GM19452 (cell line): ENCODE measurements around the gene IL33.

Experiments used
- ATAC-seq: cut with Tn5 transposase; IDR thresholded peaks from one replicate; pipeline ENCODE4 v1.9.1; 2021; ENCODE audit not compliant: unreplicated experiment

The IL33 gene

GRCh38 chr9:6216002-6216401, 395 bp downstream of the IL33 start:
- ATAC-seq = no peak

- no peak for ATAC-seq
Observed at GRCh38 chr9:6216951-6217350, 1.3 kb downstream of the IL33 start.

- no peak for ATAC-seq
Observed at GRCh38 chr9:6218099-6218502, 2.5 kb downstream of the IL33 start.

GRCh38 chr9:6219040-6219439, 3.4 kb downstream of the IL33 start:
- no peak for ATAC-seq

- no peak for ATAC-seq
Observed at GRCh38 chr9:6219981-6220380, 4.4 kb downstream of the IL33 start.

- no peak for ATAC-seq
Observed at GRCh38 chr9:6224393-6225154, 9.0 kb downstream of the IL33 start.

GRCh38 chr9:6226696-6227095, 11.1 kb downstream of the IL33 start:
- ATAC-seq = no peak

GRCh38 chr9:6229186-6229585, 13.6 kb downstream of the IL33 start:
- ATAC-seq = no peak

- ATAC-seq = no peak
Observed at GRCh38 chr9:6229619-6230018, 14.0 kb downstream of the IL33 start.

- no peak for ATAC-seq
Observed at GRCh38 chr9:6230037-6230780, 14.6 kb downstream of the IL33 start.

GRCh38 chr9:6232336-6232945, 16.8 kb downstream of the IL33 start:
- ATAC-seq = no peak

- ATAC-seq = no peak
Observed at GRCh38 chr9:6234014-6234413, 18.4 kb downstream of the IL33 start.

- no peak for ATAC-seq
Observed at GRCh38 chr9:6237267-6237666, 21.7 kb downstream of the IL33 start.

GRCh38 chr9:6239048-6239461, 23.4 kb downstream of the IL33 start:
- no peak for ATAC-seq

GRCh38 chr9:6239694-6240093, 24.1 kb downstream of the IL33 start:
- no peak for ATAC-seq

GRCh38 chr9:6243746-6244145, 28.1 kb downstream of the IL33 start:
- ATAC-seq = peak; percentile 89

GRCh38 chr9:6247266-6247665, 31.7 kb downstream of the IL33 start:
- no peak for ATAC-seq

- no peak for ATAC-seq
Observed at GRCh38 chr9:6268826-6269397, 53.3 kb downstream of the IL33 start.

GRCh38 chr9:6270896-6271295, 55.3 kb downstream of the IL33 start:
- ATAC-seq = no peak

- no peak for ATAC-seq
Observed at GRCh38 chr9:6271508-6272228, 56.1 kb downstream of the IL33 start.

GRCh38 chr9:6272229-6272598, 56.6 kb downstream of the IL33 start:
- no peak for ATAC-seq
